H1 (cell line): ENCODE data around the gene SMU1. TPM values are rescaled to one million over a fixed set of nuclear protein-coding genes. Genes with fewer than 3 reads are reported as not detected.

Experiments
- CTCF ChIA-PET: fragments of 300-600 bp; sonication (Branson Sonifier 250); formaldehyde crosslinking; loops from one replicate; lab custom pipeline; 2021; ENCODE audit not compliant: partially characterized antibody; lab: Charles Lee
- POLR2A ChIA-PET: fragments of 300-600 bp; sonication (Branson Sonifier 250); formaldehyde crosslinking; loops from one replicate; lab custom pipeline; 2021; ENCODE audit warnings: inconsistent platforms; ENCODE audit not compliant: partially characterized antibody; lab: Charles Lee
- DNase-seq, 2 experiments: peaks; one replicate each; pipeline versions ENCODE4 v3.0.0 to v3.0.0-alpha.2; 2010 to 2022; ENCODE audit warnings: low spot score in 2 of 2, low read depth in 1 of 2, mixed read lengths in 1 of 2
- FAIRE-seq: peaks from 2 replicates; lab custom pipeline; 2011; peaks lifted over from hg19 to GRCh38; lab: Jason Lieb, UNC
- H2AFZ ChIP-seq: 2 replicates; pipeline ENCODE4 v1.8.1; 2012; ENCODE audit warnings: low read length, inconsistent platforms
- H2AK5ac ChIP-seq: 2 replicates; pipeline ENCODE4 v1.6.1; 2013; ENCODE audit warnings: low read depth, low read length
- H2BK120ac ChIP-seq: replicated peaks from 2 replicates; pipeline ENCODE3; 2013; ENCODE audit warnings: low read depth, low read length, inconsistent platforms
- H2BK12ac ChIP-seq: 2 replicates; pipeline ENCODE4 v1.6.1; 2013; ENCODE audit warnings: low read depth, low read length
- H2BK15ac ChIP-seq: 2 replicates; pipeline ENCODE4 v1.6.1; 2013; ENCODE audit warnings: low read length
- H2BK20ac ChIP-seq: 2 replicates; pipeline ENCODE4 v1.6.1; 2013; ENCODE audit warnings: low read length
- H2BK5ac ChIP-seq: 2 replicates; pipeline ENCODE4 v1.6.1; 2013; ENCODE audit warnings: low read depth, low read length
- H3K14ac ChIP-seq: 2 replicates; pipeline ENCODE4 v1.6.1; 2013; ENCODE audit warnings: inconsistent platforms; ENCODE audit not compliant: insufficient read length
- H3K18ac ChIP-seq: 2 replicates; pipeline ENCODE4 v1.6.1; 2013; ENCODE audit warnings: low read length; ENCODE audit errors: extremely low read depth
- H3K23ac ChIP-seq: 2 replicates; pipeline ENCODE4 v1.6.1; 2013; ENCODE audit warnings: inconsistent platforms; ENCODE audit not compliant: insufficient read length
- H3K23me2 ChIP-seq: 2 replicates; pipeline ENCODE4 v1.6.1; 2013; ENCODE audit warnings: low read depth, low read length
- H3K27ac ChIP-seq: 2 replicates; pipeline ENCODE4 v1.6.1; 2011; ENCODE audit warnings: low read depth, low read length, inconsistent platforms
- H3K27me3 ChIP-seq, 4 experiments: replicated peaks in 1 of 4; 1 replicate in 1 of 4; 2 replicates in 3 of 4; pipeline versions ENCODE4 v1.6.1 to v1.8.1; 2011 to 2013; ENCODE audit warnings: low read length in 3 of 4, mild to moderate bottlenecking in 3 of 4, inconsistent platforms in 2 of 4, mixed read lengths in 2 of 4, moderate library complexity in 1 of 4; ENCODE audit not compliant: control insufficient read depth in 3 of 4, insufficient read depth in 3 of 4; ENCODE audit errors: extremely low read depth in 1 of 4
- H3K36me3 ChIP-seq, 4 experiments: 2 replicates each; pipeline versions ENCODE4 v1.6.1 to v1.8.1; 2011 to 2013; ENCODE audit warnings: mild to moderate bottlenecking in 4 of 4, low read length in 3 of 4, moderate library complexity in 2 of 4, control low read depth in 1 of 4, inconsistent platforms in 1 of 4; ENCODE audit not compliant: insufficient read depth in 4 of 4, control insufficient read depth in 2 of 4
- H3K4ac ChIP-seq: replicated peaks from 2 replicates; pipeline ENCODE3; 2013; ENCODE audit warnings: low read length, low read depth, mixed read lengths, inconsistent platforms; ENCODE audit not compliant: insufficient read length
- H3K4me1 ChIP-seq, 4 experiments: replicated peaks in 1 of 4; 1 replicate in 1 of 4; 2 replicates in 3 of 4; pipeline versions ENCODE4 v1.6.1 to v1.8.1; 2011 to 2013; ENCODE audit warnings: low read length in 3 of 4, inconsistent platforms in 2 of 4, mixed read lengths in 1 of 4; ENCODE audit not compliant: insufficient read depth in 4 of 4, control insufficient read depth in 3 of 4
- H3K4me2 ChIP-seq, 2 experiments: 2 replicates each; pipeline versions ENCODE4 v1.6.1 to v1.8.1; 2011 to 2013; ENCODE audit warnings: low read depth in 2 of 2, low read length in 2 of 2, control low read depth in 1 of 2, inconsistent platforms in 1 of 2, mild to moderate bottlenecking in 1 of 2; ENCODE audit not compliant: insufficient read depth in 1 of 2
- H3K4me3 ChIP-seq, 4 experiments: fragments of 200-600, 300-600 bp in 1 of 4; sonication (generic), shearing (Covaris generic), sonication (Bioruptor Twin) in 1 of 4; 2 replicates each; pipeline versions ENCODE4 v1.5.1 to v1.8.1; 2011 to 2016; ENCODE audit warnings: low read length in 4 of 4, low read depth in 3 of 4, control low read depth in 2 of 4, inconsistent platforms in 2 of 4, mild to moderate bottlenecking in 2 of 4, mixed read lengths in 1 of 4, moderate library complexity in 1 of 4; ENCODE audit not compliant: insufficient read depth in 2 of 4; ENCODE audit errors: extremely low read depth in 1 of 4
- H3K56ac ChIP-seq: replicated peaks from 2 replicates; pipeline ENCODE3; 2013; ENCODE audit warnings: low read depth, mild to moderate bottlenecking, mixed read lengths, low read length, inconsistent platforms; ENCODE audit not compliant: insufficient read length
- H3K79me1 ChIP-seq: 2 replicates; pipeline ENCODE4 v1.6.1; 2013; ENCODE audit warnings: low read depth, low read length, control low read depth
- H3K79me2 ChIP-seq, 2 experiments: 2 replicates each; pipeline versions ENCODE4 v1.6.1 to v1.8.1; 2012 to 2013; ENCODE audit warnings: low read length in 2 of 2, mild to moderate bottlenecking in 2 of 2, inconsistent platforms in 1 of 2; ENCODE audit not compliant: insufficient read depth in 2 of 2, control insufficient read depth in 1 of 2
- H3K9ac ChIP-seq, 4 experiments: replicated peaks in 1 of 4; 1 replicate in 1 of 4; 2 replicates in 3 of 4; pipeline versions ENCODE4 v1.6.1 to v1.8.1; 2011 to 2013; ENCODE audit warnings: low read depth in 3 of 4, low read length in 3 of 4, control low read depth in 2 of 4, mild to moderate bottlenecking in 2 of 4, moderate library complexity in 2 of 4, inconsistent platforms in 1 of 4; ENCODE audit errors: extremely low read depth in 1 of 4
- H3K9me3 ChIP-seq, 2 experiments: 2 replicates each; pipeline versions ENCODE4 v1.6.1 to v1.8.1; 2012 to 2013; ENCODE audit warnings: mild to moderate bottlenecking in 2 of 2, moderate library complexity in 2 of 2, control low read depth in 1 of 2, inconsistent platforms in 1 of 2, low read depth in 1 of 2, low read length in 1 of 2, mixed read lengths in 1 of 2; ENCODE audit not compliant: insufficient read depth in 2 of 2
- H4K20me1 ChIP-seq, 2 experiments: replicated peaks in 1 of 2; 2 replicates each; pipeline versions ENCODE3 to v1.8.1; 2011 to 2013; ENCODE audit warnings: inconsistent platforms in 2 of 2, low read length in 2 of 2, mild to moderate bottlenecking in 1 of 2; ENCODE audit not compliant: insufficient read depth in 2 of 2, control insufficient read depth in 1 of 2
- H4K5ac ChIP-seq: 2 replicates; pipeline ENCODE4 v1.6.1; 2013; ENCODE audit warnings: low read length, low read depth, mixed read lengths, inconsistent platforms; ENCODE audit not compliant: insufficient read length
- H4K8ac ChIP-seq: 2 replicates; pipeline ENCODE4 v1.8.0; 2013; ENCODE audit warnings: mild to moderate bottlenecking, moderate library complexity, low read length, inconsistent platforms; ENCODE audit not compliant: insufficient read depth; ENCODE audit errors: extremely low read depth
- H4K91ac ChIP-seq: replicated peaks from 2 replicates; pipeline ENCODE3; 2013; ENCODE audit warnings: low read length, mixed read lengths, inconsistent platforms; ENCODE audit not compliant: insufficient read length
- CHD1 ChIP-seq: IDR thresholded peaks from 2 replicates; pipeline ENCODE4 v1.6.1; 2012; ENCODE audit warnings: low read depth, low read length, improper control_type of control experiment
- CTCF ChIP-seq, 3 experiments: IDR thresholded peaks; 1 replicate in 2 of 3; 2 replicates in 1 of 3; pipeline versions ENCODE4 v1.5.1 to v1.6.1; 2011; ENCODE audit warnings: low read length in 3 of 3, mild to moderate bottlenecking in 3 of 3, inconsistent platforms in 2 of 3, low read depth in 1 of 3, moderate library complexity in 1 of 3; ENCODE audit not compliant: insufficient read depth in 1 of 3; ENCODE audit errors: control extremely low read depth in 1 of 3
- MAX ChIP-seq: IDR thresholded peaks from 2 replicates; pipeline ENCODE4 v1.6.1; 2012; ENCODE audit warnings: inconsistent platforms
- RFX5 ChIP-seq: IDR thresholded peaks from 2 replicates; pipeline ENCODE4 v1.6.1; 2011; ENCODE audit warnings: low read depth, low read length, improper control_type of control experiment, borderline replicate concordance
- SP1 ChIP-seq: IDR thresholded peaks from 2 replicates; pipeline ENCODE4 v1.6.1; 2011; ENCODE audit warnings: low read depth, low read length
- SP2 ChIP-seq: IDR thresholded peaks from 2 replicates; pipeline ENCODE4 v1.6.1; 2012; ENCODE audit warnings: mild to moderate bottlenecking, low read length, inconsistent platforms
- TEAD4 ChIP-seq: IDR thresholded peaks from 2 replicates; pipeline ENCODE4 v1.6.1; 2012; ENCODE audit warnings: low read depth, low read length, inconsistent platforms, mixed read lengths
- USF2 ChIP-seq: IDR thresholded peaks from 2 replicates; pipeline ENCODE4 v1.6.1; 2011; ENCODE audit warnings: low read length, improper control_type of control experiment
- WGBS, 2 experiments: shearing (Covaris generic) in 1 of 2; methylation state at CpG; one replicate each; pipeline versions ENCODE4 v1.1.6 to v1.1.7; 2013 to 2015; ENCODE audit warnings: low lambda C conversion rate in 2 of 2, mixed read lengths in 2 of 2, inconsistent platforms in 1 of 2, low coverage in 1 of 2, missing lambda C conversion rate in 1 of 2; ENCODE audit not compliant: insufficient replicate concordance in 2 of 2, insufficient coverage in 1 of 2, insufficient read length in 1 of 2; ENCODE audit errors: extremely low coverage in 1 of 2, missing lambda C conversion rate in 1 of 2; 5-methylcytosine and 5-hydroxymethylcytosine counted together
- polyA plus RNA-seq, 7 experiments: library from polyadenylated mRNA; depleted of rRNA in 3 of 7; stranded (reverse) in 5 of 7; unstranded in 2 of 7; fragments of >200 nt in 5 of 7; fragments of 200-250 nt in 2 of 7; gene quantifications; 1 replicate in 5 of 7; 2 replicates in 1 of 7; 4 replicates in 1 of 7; pipeline versions ENCODE4 v1.2.1 to v1.2.3, GENCODE V29; 2011 to 2013; ENCODE audit warnings: missing spikeins in 2 of 7, mixed read lengths in 2 of 7
- total RNA-seq: library from RNA; stranded (reverse); fragmentation: NEBNext Ultra II Directional; extraction: Animal tissue kit (Norgen Biotek cat#: 25700); gene quantifications from 2 replicates; pipeline ENCODE4 v1.2.1, GENCODE V29; 2021

Gene SMU1
- total and polyA plus RNA-seq, 2 of the 8 experiments (the other 6 are each of a cell fraction or from before 2014, with no cell fraction given) = 8.4 to 26.0 TPM

GRCh38 chr9:33101104-33101951 is 24.9 kb upstream of the SMU1 start:
- no peaks in the 10 kb centered on the region for H4K20me1 ChIP-seq
- H3K14ac ChIP-seq = no peak overlapping the region
- H2AFZ ChIP-seq = no peak overlapping the region
- no peak overlapping the region for H3K18ac ChIP-seq
- H4K8ac ChIP-seq = no peak overlapping the region
- no peak overlapping the region for H4K5ac ChIP-seq
- no peak overlapping the region for H3K23ac ChIP-seq
- H3K27me3 ChIP-seq = no peaks in the 10 kb centered on the region
- DNase-seq = no peak
- ChIA-PET CTCF (no interaction called here), POLR2A (interaction anchor here (1.5 kb wide), 1 partner anchor 77 kb away, joined by 3 read pairs; the partner anchor contains the start of gene DNAJA1)
- no peak overlapping the region for H2BK120ac ChIP-seq
- H3K79me2 ChIP-seq = no peaks in the 10 kb centered on the region
- H3K4ac ChIP-seq = no peak overlapping the region
- WGBS, 2 experiments = 95% methylated on average over 10 of the region's 10 CpGs; no CpG with 5 or more reads in 1 of the 2 experiments
- no peak overlapping the region for H2BK12ac ChIP-seq
- H2BK5ac ChIP-seq = no peak overlapping the region
- H3K36me3 ChIP-seq = no peaks in the 10 kb centered on the region
- H3K9ac ChIP-seq = no peak overlapping the region
- no peak overlapping the region for H3K56ac ChIP-seq
- no peak overlapping the region for H3K4me3 ChIP-seq
- H2BK15ac ChIP-seq = no peak overlapping the region
- no peak overlapping the region for H4K91ac ChIP-seq
- no peaks in the 10 kb centered on the region; a peak in 1 of 7 replicates for H3K4me1 ChIP-seq
- FAIRE-seq = no peak
- H3K27ac ChIP-seq = no peak overlapping the region
- H3K23me2 ChIP-seq = no peaks in the 10 kb centered on the region
- no peak overlapping the region for H2BK20ac ChIP-seq
- H3K79me1 ChIP-seq = no peaks in the 10 kb centered on the region
- H3K9me3 ChIP-seq = no peaks in the 10 kb centered on the region
- H3K4me2 ChIP-seq = no peak overlapping the region
- no peak overlapping the region for H2AK5ac ChIP-seq
- TF ChIP-seq RFX5 (no peak), MAX (no peak), CTCF (IDR thresholded peaks at IDR 0.05; ENCODE audit: control extremely low read depth in 1 of 3, insufficient read depth in 1 of 3, low read depth in 1 of 3, low read length in 3 of 3) (no peak), USF2 (no peak), SP2 (no peak), SP1 (no peak), CHD1 (no peak), TEAD4 (no peak)
